Dermis microvascular lymphatic vessel endothelial cell (primary cell): ENCODE measurements around the gene SNRPA1. TPM values are rescaled to one million over a fixed set of nuclear protein-coding genes. Genes with fewer than 3 reads are reported as not detected.

Experiments used
- DNase-seq, 2 donors: peaks; one replicate each; pipeline versions ENCODE4 v3.0.0 to v3.0.0-alpha.2; 2010; ENCODE audit warnings: low read depth in 2 of 2
- total RNA-seq: library from RNA; depleted of rRNA; stranded (reverse); fragments of >200 nt; gene quantifications from 2 replicates; pipeline ENCODE4 v1.2.1, GENCODE V29; 2014

The SNRPA1 gene
- total RNA-seq, 1 donor from 2014 or later: 11.0 TPM

DNA sequence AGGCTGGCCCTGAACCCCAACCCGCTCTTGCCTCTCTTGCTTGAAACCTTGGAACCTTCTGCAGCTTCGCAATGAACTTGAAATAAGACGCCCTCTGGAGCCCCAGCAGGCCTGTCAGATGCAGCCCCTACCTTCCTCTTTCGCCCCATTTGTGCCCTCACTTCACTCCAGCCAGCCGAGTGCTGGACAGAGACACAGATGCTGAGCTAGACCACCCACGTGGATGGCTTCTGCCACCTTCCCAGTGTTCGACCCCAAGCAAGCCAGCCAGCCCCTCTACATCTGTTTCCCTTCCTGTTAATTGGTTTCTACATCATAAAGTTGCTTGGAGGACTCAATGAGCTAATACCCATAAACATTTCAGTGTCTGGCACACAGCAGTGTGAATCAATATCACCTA, 23.8 kb upstream of the SNRPA1 start:
- DNase-seq: no peak

DNA sequence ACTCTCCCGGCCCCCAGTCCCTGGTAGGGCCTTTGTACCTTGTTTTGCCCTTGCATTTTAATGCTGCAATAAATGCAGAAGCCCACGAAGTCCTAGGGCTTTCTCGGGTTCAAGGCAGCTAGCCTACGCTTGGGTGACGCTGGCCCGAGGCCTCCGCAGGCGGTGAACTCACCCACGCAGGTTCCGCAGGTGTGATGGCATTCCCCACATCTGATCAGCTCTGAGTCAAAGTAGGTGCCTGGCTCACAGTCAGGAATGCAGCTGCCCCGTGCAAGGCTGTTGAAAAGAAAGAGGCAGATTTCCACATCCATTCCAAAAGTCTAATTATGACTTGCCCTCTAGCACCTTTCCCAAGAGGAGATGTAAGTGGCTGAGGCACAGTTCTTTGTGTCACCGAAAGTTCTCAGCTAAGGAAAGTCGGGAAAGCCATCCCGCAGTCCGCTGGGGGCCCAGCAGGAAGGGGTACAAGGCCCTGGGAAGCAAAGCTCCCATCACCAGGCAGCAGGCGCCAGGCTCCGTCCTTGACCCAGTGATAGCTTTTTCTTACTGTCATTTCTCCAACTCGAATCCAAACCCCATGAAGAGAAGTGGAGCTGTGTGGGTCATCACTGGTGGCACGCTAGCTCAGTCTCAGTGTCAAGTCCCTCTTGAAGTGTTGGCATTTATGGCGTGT, 23.2 kb upstream of the SNRPA1 start:
- DNase-seq: no peak

DNA sequence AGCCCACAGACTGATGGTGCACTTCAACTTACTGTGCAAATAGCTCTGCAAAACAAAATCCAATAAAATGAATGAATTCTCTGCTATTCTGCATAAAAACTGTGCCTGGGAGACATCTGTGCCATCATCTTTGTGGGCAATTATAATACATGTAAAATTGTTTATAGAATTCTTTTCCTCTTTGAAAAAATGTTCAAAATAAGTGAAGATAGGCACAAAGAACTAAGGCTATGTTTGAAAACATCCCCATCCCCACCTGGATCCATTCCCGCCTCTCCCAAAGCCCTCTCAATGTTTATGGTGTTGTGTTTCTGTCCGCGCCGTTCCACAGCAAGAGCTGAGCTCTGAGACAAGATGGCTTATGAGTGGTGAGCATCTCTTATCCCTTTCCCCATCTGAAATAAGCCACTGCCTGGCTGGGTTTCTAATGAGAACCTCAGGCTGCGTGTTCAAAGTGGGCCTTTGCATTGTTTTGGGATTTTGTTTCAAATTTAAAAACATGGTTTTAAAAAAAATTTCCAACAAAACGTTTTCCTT, 22.4 kb upstream of the SNRPA1 start:
- no peak for DNase-seq

DNA sequence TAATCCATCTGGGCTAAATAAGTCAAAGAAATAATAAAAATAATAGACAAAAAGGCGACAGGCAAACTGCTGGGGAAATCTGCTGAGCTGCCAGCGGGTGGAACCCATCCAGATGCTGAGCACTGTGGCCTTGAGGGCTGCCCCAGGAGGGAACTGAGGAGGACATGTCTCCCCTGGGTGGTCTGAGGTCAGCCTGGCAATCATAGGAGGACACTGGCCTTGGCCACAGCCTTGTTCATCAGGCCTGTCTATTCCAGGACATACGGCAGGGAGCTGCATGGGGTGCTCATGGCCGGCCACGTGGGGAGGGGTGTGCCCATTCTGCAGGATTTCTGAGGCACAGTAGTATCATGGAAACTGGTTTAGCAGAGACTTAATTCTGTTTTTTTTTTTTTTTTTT, 21.5 kb upstream of the SNRPA1 start:
- no peak for DNase-seq

DNA sequence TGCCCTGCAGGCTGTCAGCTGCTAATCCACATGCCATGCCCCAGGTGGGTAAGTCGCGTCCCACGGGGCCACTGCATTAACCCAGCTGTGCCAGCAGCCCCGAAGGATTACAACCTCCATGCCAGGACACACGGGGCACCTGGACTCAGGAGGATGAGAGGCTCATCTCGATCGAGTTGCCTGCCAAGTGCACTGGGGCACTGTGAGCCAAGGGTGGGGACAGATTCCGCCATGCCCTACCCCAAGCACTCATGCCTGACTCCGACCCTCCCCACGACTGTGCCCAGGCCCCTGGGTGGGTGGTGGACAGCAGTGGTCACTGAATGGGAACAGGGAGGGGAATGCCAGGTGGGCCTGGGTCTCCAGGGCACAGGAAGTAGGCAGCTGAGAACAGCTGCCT, 20.7 kb upstream of the SNRPA1 start:
- DNase-seq: no peak

- no peak for DNase-seq
Measured at GRCh38 chr15:101314336-101315125, 19.5 kb upstream of the SNRPA1 start.

DNA sequence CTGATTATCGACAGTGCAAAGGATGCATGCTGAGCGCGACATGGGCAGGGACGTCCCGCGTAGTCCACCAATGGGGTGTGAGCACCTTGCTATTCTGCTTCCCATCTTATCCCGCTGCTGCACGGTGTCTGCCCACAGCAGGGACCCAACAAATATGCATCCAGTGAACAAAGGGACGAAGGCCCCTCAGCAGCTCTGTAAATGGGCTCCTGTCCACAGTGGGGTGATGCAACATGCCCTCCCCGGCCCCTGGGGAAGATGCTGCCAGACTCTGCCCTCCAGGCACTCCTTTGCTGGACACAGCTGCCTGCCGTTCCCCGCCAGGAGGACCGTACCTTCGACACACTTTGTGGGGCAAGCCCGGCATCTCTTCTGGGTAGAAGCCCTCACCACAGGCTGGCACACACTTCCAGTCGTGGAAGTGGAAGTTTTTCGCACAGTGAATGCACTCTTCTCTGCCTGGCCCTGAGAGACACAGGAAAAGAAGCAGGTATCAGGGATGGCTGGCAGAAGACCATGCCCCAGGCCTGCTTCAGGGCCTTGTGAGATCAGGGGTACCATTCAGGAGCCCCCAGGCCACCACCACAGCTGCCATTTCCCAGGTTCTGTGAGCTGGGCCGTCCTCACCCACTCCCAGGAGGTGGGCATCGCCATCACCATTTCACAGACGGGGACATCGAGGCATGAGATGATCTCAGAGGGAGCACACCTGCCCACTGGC, 18.2 kb upstream of the SNRPA1 start:
- DNase-seq: no peak

DNA sequence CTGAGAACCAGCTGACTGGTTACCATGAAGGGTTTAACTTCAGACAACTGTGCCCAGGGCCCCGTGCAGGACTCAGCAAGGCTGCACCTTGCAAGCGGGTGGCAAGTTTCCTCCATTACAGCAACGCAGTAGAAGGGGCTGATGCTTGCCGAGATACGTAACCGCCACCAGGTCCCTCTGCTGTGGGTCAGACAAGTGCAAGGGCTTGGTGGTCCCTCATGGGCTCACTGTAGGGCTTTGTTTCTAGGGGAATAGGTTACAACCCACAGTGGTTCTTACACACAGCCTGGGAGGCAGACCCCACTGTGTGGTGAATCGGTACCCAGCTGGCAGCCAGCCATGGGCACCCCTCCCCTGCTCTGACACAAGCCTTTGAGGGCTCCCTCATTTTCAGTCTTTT, 15.5 kb upstream of the SNRPA1 start:
- no peak for DNase-seq

GRCh38 chr15:101310161-101310480, 15.1 kb upstream of the SNRPA1 start:
- no peak for DNase-seq

DNA sequence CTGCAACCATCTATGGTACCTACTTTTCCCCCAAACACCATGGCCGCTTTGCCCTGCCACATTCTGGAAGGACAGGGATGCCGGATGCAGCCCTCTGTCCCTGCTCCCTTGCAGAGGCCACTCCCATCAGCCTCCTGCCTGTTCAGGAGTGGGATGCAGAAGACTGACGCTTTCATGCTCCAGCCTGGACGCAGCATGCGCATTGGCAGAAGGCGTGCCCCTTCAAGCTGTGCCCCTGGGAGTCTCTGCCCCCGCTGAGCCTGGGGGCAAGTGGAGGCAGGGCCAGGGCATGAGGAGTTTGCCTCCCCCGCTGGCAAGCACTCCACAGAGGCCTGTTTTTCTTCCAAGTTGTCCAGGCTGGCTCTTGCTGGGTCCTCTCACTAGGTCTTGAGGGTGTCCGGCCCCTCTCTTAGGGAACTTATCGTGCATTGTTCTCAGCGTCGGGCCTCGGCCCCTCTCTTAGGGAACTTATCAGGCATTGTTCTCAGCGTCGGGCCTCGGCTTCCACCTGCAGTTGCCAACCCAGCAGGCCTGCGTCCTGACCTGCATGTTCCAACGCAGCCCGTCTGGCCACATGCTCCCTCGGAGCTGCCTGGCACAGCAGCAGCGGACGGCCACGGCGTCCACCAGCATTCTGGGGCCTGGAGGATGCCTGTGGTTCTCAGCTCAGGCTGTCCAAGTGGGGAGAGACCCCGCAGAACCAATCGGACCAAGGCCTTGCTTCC, 14.6 kb upstream of the SNRPA1 start:
- DNase-seq: no peak

- DNase-seq: no peak
Measured at GRCh38 chr15:101308604-101309435, 13.8 kb upstream of the SNRPA1 start.

- DNase-seq: no peak
Measured at GRCh38 chr15:101307897-101308603, 13.0 kb upstream of the SNRPA1 start.

DNA sequence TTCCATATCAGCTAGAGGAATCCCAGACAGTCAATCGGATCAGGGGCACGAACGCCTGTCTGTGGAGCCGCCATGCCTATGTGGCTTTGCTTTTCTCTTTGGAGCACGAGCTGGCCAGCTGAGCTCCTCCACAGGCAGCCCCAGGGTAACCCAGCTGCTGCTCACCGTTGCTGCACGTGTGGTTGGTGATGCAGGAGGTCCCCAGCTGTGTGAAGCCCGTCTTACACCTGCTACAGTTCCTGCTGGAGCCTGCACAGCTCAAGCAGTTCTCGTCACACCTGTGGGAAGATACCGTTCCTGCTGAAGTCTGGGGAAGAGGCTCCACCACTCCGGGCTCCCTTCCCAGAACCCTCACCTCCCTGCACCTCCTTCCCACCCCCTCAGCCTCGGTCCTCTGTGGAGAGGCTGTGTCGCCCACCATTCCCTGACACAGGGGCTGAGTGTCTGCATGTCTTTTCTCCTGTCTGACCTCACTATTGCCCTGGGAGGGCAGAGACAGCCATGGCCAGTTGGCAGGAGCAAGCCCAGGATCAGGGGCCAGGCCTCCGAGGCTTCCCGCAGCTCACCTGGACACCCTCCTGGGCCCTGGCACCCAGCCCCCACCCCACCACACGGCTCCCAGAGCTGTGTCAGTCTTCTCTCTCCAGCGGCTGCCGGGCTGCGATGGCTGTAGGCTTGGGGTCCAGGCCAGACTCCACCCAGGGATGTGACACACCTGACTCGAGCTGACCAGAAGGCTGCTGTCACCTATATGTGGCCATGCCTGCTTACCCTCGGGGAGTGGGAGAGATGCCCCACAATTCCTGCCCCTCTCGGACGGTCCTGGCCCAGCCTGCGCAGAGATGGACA, 12.2 kb upstream of the SNRPA1 start:
- DNase-seq: no peak

DNA sequence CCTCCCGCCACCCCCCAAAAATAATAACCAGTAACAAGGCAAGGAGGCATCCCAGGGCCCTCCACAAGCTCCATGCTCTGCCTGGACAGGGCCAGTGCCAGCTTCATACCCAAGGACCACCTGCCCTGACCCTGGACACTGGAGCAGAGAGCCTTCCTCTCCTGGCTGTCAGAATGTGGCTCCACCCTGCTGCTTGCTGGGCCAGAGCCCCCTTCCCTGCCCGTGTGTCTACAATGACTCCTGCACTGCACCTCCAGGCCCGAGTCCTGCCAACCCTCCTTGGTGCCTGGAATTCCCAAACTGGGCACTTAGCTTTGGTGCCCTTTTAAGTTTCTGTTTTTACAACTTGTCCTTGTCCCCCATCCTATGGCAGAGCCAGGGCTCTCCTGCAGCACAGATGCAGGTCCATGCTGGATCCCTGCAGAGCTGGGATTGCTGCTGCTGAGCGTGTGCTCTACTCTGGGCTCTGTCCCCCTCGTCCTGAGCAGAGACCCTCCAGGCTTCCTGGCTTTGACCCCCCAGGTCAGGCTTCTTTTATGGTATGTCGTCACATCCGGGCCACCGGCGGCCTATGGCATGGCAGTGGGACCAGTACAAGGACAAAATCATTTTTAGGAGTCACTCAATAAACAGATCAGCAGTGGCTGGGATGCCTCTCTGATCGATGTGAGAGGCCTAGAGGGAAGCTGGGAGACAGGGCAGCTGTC, 11.4 kb upstream of the SNRPA1 start:
- DNase-seq: no peak

DNA sequence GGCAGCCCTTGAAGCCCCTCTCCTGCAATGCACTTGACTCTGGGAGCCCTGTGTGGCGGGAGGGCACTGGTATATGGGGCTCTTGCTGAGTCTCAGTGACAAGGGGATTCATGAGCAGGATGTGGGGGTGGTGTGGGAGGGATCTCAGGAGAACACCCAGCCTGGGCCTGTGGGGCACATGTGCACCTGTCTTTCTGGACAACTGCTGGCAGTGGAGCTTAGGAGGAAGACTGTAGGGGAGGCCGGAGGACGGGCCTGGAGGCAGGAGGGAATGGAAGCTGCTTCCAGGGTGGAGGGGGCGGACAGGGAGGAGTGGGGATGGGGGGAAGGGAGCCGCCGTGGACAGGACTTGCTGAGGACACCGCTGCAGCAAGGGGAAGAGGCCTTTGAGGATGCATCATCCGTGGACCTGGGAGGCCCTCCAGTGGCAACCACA, 10.8 kb upstream of the SNRPA1 start:
- DNase-seq: no peak

GRCh38 chr15:101303408-101303807, 8.4 kb upstream of the SNRPA1 start:
- DNase-seq: no peak

- DNase-seq: no peak
Measured at GRCh38 chr15:101296418-101297405, 1.7 kb upstream of the SNRPA1 start.
